Panc1 (cell line): ENCODE results near the gene ACTR3C. TPM values are rescaled to one million over a fixed set of nuclear protein-coding genes. Genes with fewer than 3 reads are reported as not detected.

Source experiments
- ATAC-seq: fragments of 200-7000 bp; cut with Tn5 transposase; 2 replicates; pipeline ENCODE4 v1.9.1; 2020; ENCODE audit warnings: mild to moderate bottlenecking, moderate library complexity
- BruUV-seq: library from RNA; stranded (reverse); fragments of 400-500 nt; replicated peaks from 2 replicates; lab custom pipeline; 2021; lab: Mats Ljungman, UMichigan
- CTCF ChIA-PET: fragments of 300-600 bp; sonication (Branson Sonifier 250); formaldehyde crosslinking; loops from one replicate; lab custom pipeline; 2022; ENCODE audit warnings: antibody characterized with exemption; lab: Charles Lee
- POLR2A ChIA-PET: fragments of 300-600 bp; sonication (Branson Sonifier 250); formaldehyde crosslinking; loops from one replicate; lab custom pipeline; 2022; ENCODE audit warnings: antibody characterized with exemption; lab: Charles Lee
- DNase-seq: peaks from one replicate; pipeline ENCODE4 v3.0.0-alpha.2; 2010; ENCODE audit warnings: low read depth, low spot score
- H3K27ac ChIP-seq: 2 replicates; pipeline ENCODE4 v1.5.1; 2011; ENCODE audit warnings: mild to moderate bottlenecking, low read length, inconsistent platforms
- H3K27me3 ChIP-seq: fragments of 200-500 bp; sonication (Bioruptor generic); 2 replicates; pipeline ENCODE4 v1.6.0; 2014; ENCODE audit warnings: low read length, inconsistent platforms; ENCODE audit not compliant: control insufficient read depth, insufficient read depth
- H3K36me3 ChIP-seq: fragments of 200-500 bp; sonication (Bioruptor generic); 2 replicates; pipeline ENCODE4 v1.5.1; 2014; ENCODE audit warnings: inconsistent platforms, mild to moderate bottlenecking, low read length, moderate library complexity; ENCODE audit not compliant: control insufficient read depth, insufficient read depth
- H3K4me1 ChIP-seq: 2 replicates; pipeline ENCODE4 v1.5.1; 2011; ENCODE audit warnings: inconsistent platforms, mild to moderate bottlenecking, low read length, moderate library complexity; ENCODE audit not compliant: control insufficient read depth, insufficient read depth
- H3K4me3 ChIP-seq, 2 experiments: 2 replicates each; pipeline ENCODE4 v1.5.1; 2011 to 2012; ENCODE audit warnings: low read depth in 2 of 2, low read length in 2 of 2, mild to moderate bottlenecking in 2 of 2, inconsistent platforms in 1 of 2, moderate library complexity in 1 of 2
- H3K9me3 ChIP-seq: fragments of 200-500 bp; sonication (Bioruptor generic); 2 replicates; pipeline ENCODE4 v1.5.1; 2014; ENCODE audit warnings: low read depth, mild to moderate bottlenecking, inconsistent platforms, low read length, moderate library complexity; ENCODE audit not compliant: control insufficient read depth, insufficient read depth
- CTCF ChIP-seq: fragments of 450-650 bp; IDR thresholded peaks from 2 replicates; pipeline ENCODE4 v1.5.1; 2017; ENCODE audit warnings: mild to moderate bottlenecking
- POLR2AphosphoS5 ChIP-seq: IDR thresholded peaks from 2 replicates; pipeline ENCODE4 v1.6.1; 2012; ENCODE audit warnings: mild to moderate bottlenecking, low read depth, low read length, moderate library complexity
- REST ChIP-seq, 2 experiments: IDR thresholded peaks; 2 replicates each; pipeline ENCODE4 v1.6.1; 2011 to 2012; ENCODE audit warnings: low read depth in 2 of 2, control low read depth in 1 of 2, low read length in 1 of 2, mild to moderate bottlenecking in 1 of 2, moderate library complexity in 1 of 2; ENCODE audit not compliant: insufficient read depth in 1 of 2
- SIN3A ChIP-seq: IDR thresholded peaks from 2 replicates; pipeline ENCODE4 v1.6.1; 2012; ENCODE audit warnings: low read depth, mild to moderate bottlenecking, low read length, moderate library complexity, borderline replicate concordance; ENCODE audit not compliant: insufficient read depth
- TCF7L2 ChIP-seq: IDR thresholded peaks from 2 replicates; pipeline ENCODE4 v1.6.1; 2011; ENCODE audit warnings: mild to moderate bottlenecking, low read depth, low read length, inconsistent platforms
- in situ Hi-C: cut with HindIII; loops from 2 replicates; pipeline ENCODE4 v1.10.0; 2016; ENCODE audit warnings: low sequenced_read_pairs, low pct_unique_long_range_greater_than_20kb
- intact Hi-C: fragments of 100-400 bp; cut with micrococcal nuclease; formaldehyde crosslinking; loops from one replicate; pipeline ENCODE4 v1.10.0; 2022; ENCODE audit not compliant: unreplicated experiment
- total RNA-seq: library from RNA; stranded (reverse); gene quantifications from one replicate; pipeline ENCODE4 v1.2.1, GENCODE V29; 2021; ENCODE audit not compliant: unreplicated experiment

ACTR3C gene
- total RNA-seq, 1 experiment from 2014 or later = 6.5 TPM

- in situ Hi-C loops (no loop called here), intact Hi-C loops (no loop called here)
- BruUV-seq = no TSS peak
- peaks cover 11% of the 10 kb centered on the region; the same call in 1 of the 2 replicates for H3K9me3 ChIP-seq
- POLR2A ChIA-PET = interaction anchor here (0.7 kb wide), 2 partner anchors 56 to 531 kb away, joined by 4 to 22 read pairs; no protein-coding TSS in a partner anchor
- no peaks in the 10 kb centered on the region for H3K36me3 ChIP-seq
- H3K27me3 ChIP-seq = no peaks in the 10 kb centered on the region
- TF ChIP-seq TCF7L2 (no peak), SIN3A (no peak), REST (IDR thresholded peaks at IDR 0.05; ENCODE audit: insufficient read depth in 1 of 2, low read depth in 2 of 2, low read length in 1 of 2) (no peak), POLR2AphosphoS5 (no peak), CTCF (no peak)
- H3K4me3 ChIP-seq = no peak overlapping the region
- CTCF ChIA-PET = interaction anchor here (1.3 kb wide), 1 partner anchor 9 kb away, joined by 7 read pairs; no protein-coding TSS in a partner anchor
- 0 out of 2 replicates have a peak, but pooled peaks cover 5% of the 10 kb centered on the region for H3K4me1 ChIP-seq
- no peak overlapping the region for H3K27ac ChIP-seq
- DNase-seq (no peak), ATAC-seq (no peak; the same call in 1 of the 2 replicates)
Measured at GRCh38 chr7:150346922-150347321, 23.6 kb upstream of the ACTR3C start.

GRCh38 chr7:150345012-150345411 is 21.7 kb upstream of the ACTR3C start:
- ChIA-PET POLR2A (no interaction called here), CTCF (no interaction called here)
- no TSS peak for BruUV-seq
- Histone ChIP-seq H3K9me3 (peaks cover 11% of the 10 kb centered on the region; the same call in 1 of the 2 replicates), H3K4me1 (no peaks in the 10 kb centered on the region), H3K27me3 (no peaks in the 10 kb centered on the region), H3K4me3 (no peak overlapping the region), H3K36me3 (no peaks in the 10 kb centered on the region), H3K27ac (no peak overlapping the region)
- ATAC-seq (no peak), DNase-seq (no peak)
- intact Hi-C loops = no loop called here
- TF ChIP-seq POLR2AphosphoS5 (no peak), REST (IDR thresholded peaks at IDR 0.05; ENCODE audit: insufficient read depth in 1 of 2, low read depth in 2 of 2, low read length in 1 of 2) (no peak), TCF7L2 (no peak)
- in situ Hi-C loops = no loop called here
